Stimulated activated CD4-positive, alpha-beta T cell treated with anti-CD3 and anti-CD28 coated beads, Interleukin-4, amount 100 ng/mL, for 1 hour (primary cell): ENCODE data around the gene KY.

Experiments
- DNase-seq: peaks from one replicate; pipeline ENCODE4 v3.0.0-alpha.2; 2020

The KY gene

GRCh38 chr3:134618478-134619300, 32.1 kb downstream of the KY start:
- DNase-seq, result no peak

GRCh38 chr3:134617608-134618477, 33.0 kb downstream of the KY start:
- no peak for DNase-seq

- DNase-seq, result no peak
Observed at GRCh38 chr3:134615743-134616142, 35.1 kb downstream of the KY start.

GRCh38 chr3:134614955-134615354, 35.9 kb downstream of the KY start:
- no peak for DNase-seq

GRCh38 chr3:134613006-134613520, 37.8 kb downstream of the KY start:
- no peak for DNase-seq

GRCh38 chr3:134611516-134611915, 39.3 kb downstream of the KY start:
- no peak for DNase-seq

- no peak for DNase-seq
Observed at GRCh38 chr3:134610432-134611385, 40.1 kb downstream of the KY start.

- DNase-seq, result no peak
Observed at GRCh38 chr3:134609821-134610431, 40.9 kb downstream of the KY start.

- DNase-seq, result no peak
Observed at GRCh38 chr3:134608771-134609435, 41.9 kb downstream of the KY start.

GRCh38 chr3:134608023-134608770, 42.6 kb downstream of the KY start:
- no peak for DNase-seq

GRCh38 chr3:134607054-134608022, 43.5 kb downstream of the KY start:
- DNase-seq, result no peak

GRCh38 chr3:134606033-134607025, 44.5 kb downstream of the KY start:
- DNase-seq, result no peak

GRCh38 chr3:134605556-134605955, 45.3 kb downstream of the KY start:
- no peak for DNase-seq

- no peak for DNase-seq
Observed at GRCh38 chr3:134603956-134604355, 46.9 kb downstream of the KY start.

- DNase-seq, result no peak
Observed at GRCh38 chr3:134603480-134603879, 47.3 kb downstream of the KY start.

GRCh38 chr3:134602440-134602814, 48.4 kb downstream of the KY start:
- DNase-seq, result no peak

- no peak for DNase-seq
Observed at GRCh38 chr3:134601539-134602439, 49.0 kb downstream of the KY start.
